Skeletal muscle cell (primary cell): ENCODE measurements around the gene LRCH1.

Experiments
- DNase-seq: peaks from one replicate; pipeline ENCODE4 v3.0.0-alpha.2; 2010; ENCODE audit warnings: low read depth
- H3K4me3 ChIP-seq: 2 replicates; pipeline ENCODE4 v1.5.1; 2011; ENCODE audit warnings: low read depth, mild to moderate bottlenecking, control low read depth, low read length, moderate library complexity

Gene LRCH1

DNA sequence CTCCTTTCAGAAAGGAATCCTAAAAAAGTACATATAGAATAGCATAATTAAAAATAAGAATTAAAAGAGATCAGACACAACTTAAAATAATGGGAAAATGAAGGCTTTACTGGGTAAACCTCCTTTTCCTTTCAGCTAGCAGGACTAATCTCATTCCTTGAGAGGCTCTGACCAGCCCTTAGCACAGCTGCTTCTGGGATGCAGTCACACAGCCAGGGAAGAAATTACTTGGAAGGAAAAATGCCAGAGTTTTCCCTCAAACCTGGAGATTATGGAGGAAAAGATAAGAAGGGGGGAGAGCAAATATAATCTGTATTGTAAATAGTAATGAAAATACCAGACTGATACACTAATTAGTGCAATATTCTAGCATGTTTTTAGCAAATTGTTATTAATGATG lies 91.8 kb downstream of the LRCH1 start:
- no peak overlapping the region for H3K4me3 ChIP-seq
- no peak for DNase-seq

GRCh38 chr13:46647512-46648065 lies 94.6 kb downstream of the LRCH1 start:
- no peak for DNase-seq

DNA sequence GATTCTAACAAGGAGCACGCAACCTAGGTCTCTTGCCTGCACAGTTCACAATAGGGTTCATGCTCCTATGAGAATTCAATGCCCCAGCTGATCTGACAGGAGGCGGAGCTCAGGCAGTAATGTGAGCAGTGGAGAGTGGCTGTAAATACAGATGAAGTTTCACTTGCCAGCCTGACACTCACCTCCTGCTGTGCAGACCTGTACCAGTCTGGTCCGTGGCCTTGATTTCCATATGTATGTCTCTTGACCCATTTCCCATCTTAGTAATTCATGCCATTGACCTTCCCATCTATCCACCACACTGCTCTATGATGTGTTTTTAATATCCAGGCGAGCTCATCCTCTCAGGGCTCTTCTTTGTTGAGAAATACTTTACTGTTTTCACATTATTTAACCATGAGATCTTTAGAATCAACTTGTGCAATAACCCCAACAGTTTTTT lies 95.2 kb downstream of the LRCH1 start:
- peak; percentile 51 for DNase-seq
- no peak overlapping the region for H3K4me3 ChIP-seq

More at GRCh38 chr13:46647512-46648065, 94.6 kb downstream of the LRCH1 start:
- H3K4me3 ChIP-seq, result no peak overlapping the region

DNA sequence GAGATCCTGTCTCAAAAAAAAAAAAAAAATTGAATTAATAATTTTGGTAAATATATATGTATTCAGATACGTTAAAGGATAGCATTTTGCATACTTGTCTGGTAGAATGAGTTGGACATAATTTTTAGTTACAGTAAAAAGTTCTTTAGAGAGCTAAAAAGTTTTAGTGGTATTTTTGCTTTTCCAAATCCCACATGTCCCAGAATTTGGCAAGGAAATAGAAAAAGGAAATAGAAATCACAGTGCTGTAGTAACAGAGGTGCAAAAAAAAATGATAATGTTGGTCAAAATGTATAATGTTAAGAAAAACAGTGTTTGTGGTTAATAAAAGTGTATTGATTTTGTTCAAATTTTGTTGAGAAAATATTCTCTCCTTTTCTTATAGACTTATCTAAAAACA lies 96.8 kb downstream of the LRCH1 start:
- no peak overlapping the region for H3K4me3 ChIP-seq
- no peak for DNase-seq

DNA sequence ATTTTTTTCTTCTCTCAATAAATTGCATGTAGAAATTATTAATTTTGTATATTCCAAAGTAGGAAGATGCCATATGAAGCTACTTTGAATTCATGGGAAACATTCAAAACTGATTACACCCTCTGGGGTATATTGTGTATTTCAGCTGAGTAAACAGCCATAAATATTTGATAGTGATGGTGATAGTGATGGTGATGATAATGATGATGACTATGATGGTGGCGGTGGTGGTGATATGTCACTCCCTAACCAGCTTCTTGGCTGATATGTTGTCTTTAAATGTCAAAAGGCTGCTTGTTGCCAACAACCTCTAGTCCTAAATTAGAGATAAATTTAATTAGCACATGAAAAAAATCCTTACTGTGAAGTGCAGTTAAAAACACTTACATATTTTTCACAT lies 102.0 kb downstream of the LRCH1 start:
- H3K4me3 ChIP-seq, result no peak overlapping the region

GRCh38 chr13:46655377-46656180 lies 102.6 kb downstream of the LRCH1 start:
- DNase-seq, result no peak
- H3K4me3 ChIP-seq, result no peak overlapping the region

More for the DNA sequence above, 102.0 kb downstream of the LRCH1 start:
- no peak for DNase-seq

DNA sequence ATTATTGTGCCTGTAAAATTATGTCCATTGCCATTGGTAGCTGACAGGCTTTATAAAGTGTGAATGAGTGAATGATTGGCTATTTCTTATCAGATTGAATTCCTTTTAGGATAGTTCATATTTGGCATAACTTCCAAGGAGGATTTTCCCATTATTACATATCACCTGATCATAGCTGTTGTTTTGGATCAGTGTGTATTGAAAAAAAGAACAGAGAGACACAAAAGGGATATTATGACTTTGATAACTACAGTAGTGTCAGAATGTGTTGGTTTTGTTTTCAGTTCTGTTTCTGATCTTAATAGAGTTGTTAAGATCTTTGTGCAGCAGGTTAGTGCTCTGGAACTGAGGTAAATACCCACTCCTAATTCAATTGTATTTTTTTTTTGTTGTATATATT lies 103.8 kb downstream of the LRCH1 start:
- DNase-seq, result no peak
- H3K4me3 ChIP-seq, result no peak overlapping the region

DNA sequence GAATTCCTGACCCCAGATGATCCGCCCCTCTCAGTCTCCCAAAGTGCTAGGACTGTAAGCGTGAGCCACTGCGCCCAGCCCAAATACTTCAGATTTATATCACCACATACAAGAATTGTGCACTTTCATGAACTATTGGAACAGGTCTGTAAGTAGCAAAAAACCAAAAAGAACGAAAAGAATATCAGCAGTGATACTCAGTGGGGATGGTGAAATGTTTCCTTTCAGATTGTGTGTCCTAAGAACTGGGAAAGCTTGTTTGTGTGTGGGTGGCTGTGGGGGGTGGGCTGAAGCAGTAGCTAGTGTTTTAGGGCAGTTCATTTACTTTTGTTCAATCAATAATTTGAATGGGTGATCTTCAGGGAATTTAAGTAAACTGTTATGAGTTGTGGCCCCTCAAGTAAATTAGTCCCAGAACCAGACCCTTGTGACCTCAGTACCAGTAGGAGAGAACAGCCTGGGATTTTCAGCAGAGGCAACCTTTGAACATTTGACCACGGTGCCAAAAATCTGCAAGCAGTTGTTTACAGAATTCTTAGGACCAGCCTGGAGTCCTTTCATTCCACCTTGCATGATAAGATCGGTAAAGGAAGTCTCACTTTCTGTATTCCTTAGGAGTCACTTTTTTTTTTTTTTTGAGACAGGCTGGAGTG lies 106.6 kb downstream of the LRCH1 start:
- no peak overlapping the region for H3K4me3 ChIP-seq
- DNase-seq, result no peak

DNA sequence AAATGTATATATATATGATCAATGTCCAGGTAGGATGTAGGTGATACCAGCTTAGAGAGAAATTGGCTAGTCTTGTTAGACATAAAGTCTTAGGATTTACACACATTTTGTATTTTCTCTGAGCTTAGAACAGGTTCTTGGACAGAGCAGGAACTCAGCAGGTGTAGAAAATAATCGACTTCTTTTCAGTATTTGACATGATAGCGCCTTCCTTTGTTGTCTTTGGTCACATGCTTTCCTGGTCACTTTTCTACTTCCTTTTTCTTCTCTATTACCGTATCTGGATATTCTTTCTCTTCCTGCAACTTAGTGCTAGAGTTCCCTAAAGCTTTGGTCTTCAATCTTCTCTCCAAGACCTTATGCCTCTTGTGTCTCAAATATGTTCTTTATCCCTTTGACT lies 107.4 kb downstream of the LRCH1 start:
- no peak overlapping the region for H3K4me3 ChIP-seq
- DNase-seq, result no peak

GRCh38 chr13:46660857-46661256 lies 107.9 kb downstream of the LRCH1 start:
- no peak for DNase-seq
- H3K4me3 ChIP-seq, result no peak overlapping the region

DNA sequence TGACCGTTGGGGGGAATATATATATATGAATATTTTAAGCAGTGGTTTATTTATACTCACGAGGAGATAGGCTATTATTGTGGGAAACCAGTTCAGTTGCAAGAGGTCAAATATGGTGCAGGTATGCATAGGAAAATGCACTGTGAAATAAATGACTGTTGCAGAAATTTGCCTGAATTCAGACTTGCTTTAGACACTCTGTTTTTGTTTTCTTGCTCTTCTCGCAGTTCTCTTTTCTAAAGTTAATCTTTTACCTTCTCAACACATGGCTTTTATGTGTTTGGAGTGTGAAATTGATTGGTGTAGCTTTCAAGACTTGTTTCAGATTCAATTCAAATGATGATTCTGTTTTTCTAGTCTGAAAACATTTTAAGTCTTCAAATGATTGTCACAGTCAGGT lies 109.7 kb downstream of the LRCH1 start:
- no peak for DNase-seq
- no peak overlapping the region for H3K4me3 ChIP-seq

- DNase-seq, result no peak
- H3K4me3 ChIP-seq, result no peak overlapping the region
Measured at GRCh38 chr13:46663206-46664037, 110.5 kb downstream of the LRCH1 start.

GRCh38 chr13:46664195-46664594 lies 111.2 kb downstream of the LRCH1 start:
- DNase-seq, result no peak
- no peak overlapping the region for H3K4me3 ChIP-seq

DNA sequence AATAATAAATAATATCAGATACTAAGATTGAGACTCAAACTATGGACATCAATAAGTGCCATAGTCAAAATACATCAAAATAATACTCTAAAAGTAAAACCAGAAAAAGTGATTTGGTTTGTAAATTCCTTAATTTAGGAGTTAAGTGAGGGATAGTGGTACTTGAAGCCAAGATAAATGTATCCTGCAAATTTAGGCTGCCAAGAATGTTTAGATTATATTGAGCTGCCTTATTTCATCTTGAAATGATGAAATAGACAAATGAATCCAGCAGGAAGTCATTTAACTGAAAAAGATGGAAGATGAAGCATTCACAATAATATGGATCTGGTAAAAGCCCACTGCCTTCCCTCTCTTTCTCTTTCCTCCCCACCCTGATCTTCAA lies 112.3 kb downstream of the LRCH1 start:
- H3K4me3 ChIP-seq, result no peak overlapping the region
- no peak for DNase-seq

DNA sequence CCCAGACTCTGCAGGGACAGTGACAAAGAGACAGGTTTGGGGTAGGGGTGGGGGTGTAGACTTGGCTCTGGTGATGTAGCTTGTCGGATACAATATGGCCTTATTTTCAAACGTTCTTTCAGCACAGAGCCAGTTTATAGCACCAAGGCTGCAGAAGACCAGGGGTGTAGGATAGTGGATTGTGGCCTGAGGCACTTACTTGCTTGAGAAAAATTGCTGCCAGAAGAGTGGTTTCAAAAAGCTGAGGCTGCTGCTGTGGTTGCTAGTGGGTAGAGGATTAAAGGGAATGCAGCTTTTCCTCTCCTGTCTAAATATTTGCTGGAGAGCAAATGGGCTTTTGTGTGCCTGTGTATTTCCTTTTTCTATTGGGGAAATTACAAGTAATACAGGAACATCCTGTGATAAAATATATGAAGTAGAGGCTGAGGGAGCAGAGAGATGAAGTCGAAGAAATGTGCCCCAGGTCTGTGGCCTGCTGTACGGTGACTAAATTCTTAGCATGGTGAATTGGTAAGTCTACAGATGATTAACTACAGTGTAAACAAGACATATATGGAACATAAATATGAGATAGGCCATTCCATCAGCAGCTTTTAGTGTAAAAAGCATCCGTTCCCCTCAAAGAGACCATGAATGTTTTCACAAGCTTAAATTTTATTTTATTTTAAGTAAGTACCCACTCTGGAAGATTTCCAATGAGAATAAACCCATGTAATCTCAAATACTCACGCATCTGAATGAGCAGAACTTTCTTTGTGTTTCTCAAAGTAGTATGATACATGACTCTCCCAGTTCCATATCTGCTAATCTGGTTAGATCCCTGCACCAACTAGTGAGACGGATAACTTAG lies 112.9 kb downstream of the LRCH1 start:
- no peak for DNase-seq

GRCh38 chr13:46666727-46667456 lies 113.9 kb downstream of the LRCH1 start:
- no peak overlapping the region for H3K4me3 ChIP-seq
- no peak for DNase-seq

More for the DNA sequence above, 112.9 kb downstream of the LRCH1 start:
- no peak overlapping the region for H3K4me3 ChIP-seq

- H3K4me3 ChIP-seq, result peak overlapping the region; percentile 34
- no peak for DNase-seq
Measured at GRCh38 chr13:46667687-46668281, 114.8 kb downstream of the LRCH1 start.

DNA sequence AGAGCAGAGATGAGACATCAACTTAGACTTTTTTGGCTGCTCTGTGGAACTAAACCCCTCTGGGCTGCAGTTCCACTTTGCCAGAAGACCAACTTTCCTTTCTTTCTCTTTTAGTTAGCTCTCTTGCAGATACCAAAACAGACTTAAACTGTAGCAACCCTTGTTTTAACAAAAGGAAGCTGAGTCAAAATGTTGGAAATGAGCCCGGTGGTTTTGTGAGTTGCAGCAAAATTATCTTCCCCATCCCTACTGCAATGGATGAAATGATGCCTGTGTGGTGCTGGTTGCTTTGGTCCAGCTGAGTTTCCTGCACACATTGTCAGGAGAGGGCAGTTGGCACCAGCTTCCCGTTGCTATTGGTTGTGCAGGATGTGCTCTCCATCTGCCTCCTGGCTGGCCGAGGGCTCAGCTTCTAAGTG lies 115.3 kb downstream of the LRCH1 start:
- H3K4me3 ChIP-seq, result peak overlapping the region; percentile 34
- DNase-seq, result peak; percentile 78
